ENCODE measurements around the gene ATAT1. TPM values are rescaled to one million over a fixed set of nuclear protein-coding genes. Genes with fewer than 3 reads are reported as not detected.
A peak's percentile ranks its signal among the peaks of the same experiment; 100 is the strongest.

Gene ATAT1
- total RNA-seq, 1 experiment from 2014 or later: 15.8 TPM

GRCh38 chr6:30598912-30599624, 27.6 kb upstream of the ATAT1 start:
- TF ChIP-seq SIN3A (IDR thresholded peaks at IDR 0.05; ENCODE audit: borderline replicate concordance, insufficient read depth, low read depth, low read length) (no peak), TCF7L2 (IDR thresholded peaks at IDR 0.05; ENCODE audit: low read depth, low read length) (no peak), REST (IDR thresholded peaks at IDR 0.05; ENCODE audit: insufficient read depth in 1 of 2, low read depth in 2 of 2, low read length in 1 of 2) (no peak), CTCF (IDR thresholded peaks at IDR 0.05) (no peak), POLR2AphosphoS5 (IDR thresholded peaks at IDR 0.05; ENCODE audit: low read depth, low read length) (no peak; the same call in 1 of the 2 replicates)
- no peak overlapping the region for H3K4me3 ChIP-seq (ENCODE audit: low read depth in 2 of 2, low read length in 2 of 2)
- H3K9me3 ChIP-seq (ENCODE audit: control insufficient read depth, insufficient read depth, low read depth, low read length): no peaks in the 10 kb centered on the region
- peak; percentile 14 for ATAC-seq
- POLR2A ChIA-PET: interaction anchor here (0.6 to 2.6 kb wide), 3 partner anchors 12 to 14 kb away, joined by 3 to 8 read pairs (median 3); no protein-coding TSS in a partner anchor
- peaks cover 5% of the 10 kb centered on the region; the same call in 1 of the 2 replicates for H3K36me3 ChIP-seq (ENCODE audit: control insufficient read depth, insufficient read depth, low read length)
- in situ Hi-C loops (cut with HindIII; ENCODE audit: low pct_unique_long_range_greater_than_20kb, low sequenced_read_pairs): no loop called here
- intact Hi-C loops (cut with micrococcal nuclease; ENCODE audit: unreplicated experiment): loop anchor here (5.0 kb wide), 1 partner anchor 117 kb away; no protein-coding TSS in a partner anchor
- no peak for DNase-seq (ENCODE audit: low read depth, low spot score)
- no TSS peak for BruUV-seq (replicated peaks)
- H3K4me1 ChIP-seq (ENCODE audit: control insufficient read depth, insufficient read depth, low read length): no peaks in the 10 kb centered on the region
- H3K27me3 ChIP-seq (ENCODE audit: control insufficient read depth, insufficient read depth, low read length): no peaks in the 10 kb centered on the region
- H3K27ac ChIP-seq (ENCODE audit: low read length): no peak overlapping the region
- CTCF ChIA-PET: interaction anchor here (0.6 to 3.7 kb wide), 2 partner anchors 58 to 178 kb away, joined by 14 to 16 read pairs; no protein-coding TSS in a partner anchor

GRCh38 chr6:30599625-30600324, 26.9 kb upstream of the ATAT1 start:
- BruUV-seq (replicated peaks): no TSS peak
- Histone ChIP-seq H3K9me3 (ENCODE audit: control insufficient read depth, insufficient read depth, low read depth, low read length) (no peaks in the 10 kb centered on the region), H3K27ac (ENCODE audit: low read length) (no peak overlapping the region), H3K36me3 (ENCODE audit: control insufficient read depth, insufficient read depth, low read length) (peaks cover 10% of the 10 kb centered on the region; the same call in 1 of the 2 replicates), H3K4me3 (ENCODE audit: low read depth in 2 of 2, low read length in 2 of 2) (no peak overlapping the region), H3K4me1 (ENCODE audit: control insufficient read depth, insufficient read depth, low read length) (no peaks in the 10 kb centered on the region), H3K27me3 (ENCODE audit: control insufficient read depth, insufficient read depth, low read length) (no peaks in the 10 kb centered on the region)
- in situ Hi-C loops (cut with HindIII; ENCODE audit: low pct_unique_long_range_greater_than_20kb, low sequenced_read_pairs): no loop called here
- TF ChIP-seq CTCF (IDR thresholded peaks at IDR 0.05) (no peak), SIN3A (IDR thresholded peaks at IDR 0.05; ENCODE audit: borderline replicate concordance, insufficient read depth, low read depth, low read length) (no peak), REST (IDR thresholded peaks at IDR 0.05; ENCODE audit: insufficient read depth in 1 of 2, low read depth in 2 of 2, low read length in 1 of 2) (no peak), TCF7L2 (IDR thresholded peaks at IDR 0.05; ENCODE audit: low read depth, low read length) (no peak)
- ChIA-PET CTCF (interaction anchor here (3.7 kb wide), 1 partner anchor 58 kb away, joined by 16 read pairs; no protein-coding TSS in a partner anchor), POLR2A (interaction anchor here (0.6 to 2.6 kb wide), 3 partner anchors 11 to 15 kb away, joined by 3 to 8 read pairs (median 7); no protein-coding TSS in a partner anchor)
- ATAC-seq (peak; percentile 4; the same call in 1 of the 2 replicates), DNase-seq (ENCODE audit: low read depth, low spot score) (no peak)
- intact Hi-C loops (cut with micrococcal nuclease; ENCODE audit: unreplicated experiment): loop anchor here (5.0 kb wide), 1 partner anchor 117 kb away; no protein-coding TSS in a partner anchor

Data from Panc1 (cell line).